ENCODE data around the gene ANO4. TPM values are rescaled to one million over a fixed set of nuclear protein-coding genes. Genes with fewer than 3 reads are reported as not detected.

Gene ANO4
- total and polyA plus RNA-seq, 2 of the 8 experiments (the other 6 are each of a cell fraction or from before 2014, with no cell fraction given) = 1.1 to 3.4 TPM

DNA sequence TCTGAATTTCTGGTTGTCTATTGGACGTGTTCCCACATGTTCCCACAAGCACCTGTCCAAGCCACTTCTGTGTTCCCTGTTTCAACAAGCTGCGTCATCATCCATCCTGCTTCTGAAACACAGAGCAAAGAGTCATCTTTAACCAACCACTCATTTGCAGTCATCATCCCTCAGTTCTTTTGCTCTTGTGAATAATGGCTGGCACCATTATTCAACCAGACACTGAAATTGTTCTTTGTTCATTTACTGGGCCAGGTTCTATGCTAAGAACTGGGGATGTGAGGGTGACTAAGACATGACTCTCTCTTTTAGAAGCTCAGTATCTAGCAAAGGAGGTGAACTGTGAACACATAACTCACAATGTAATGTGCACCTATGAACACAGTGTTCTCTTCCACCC lies 40.7 kb upstream of the ANO4 start:
- no peak overlapping the region for H3K27ac ChIP-seq (ENCODE audit: low read depth, low read length)
- no peak for FAIRE-seq
- no peaks in the 10 kb centered on the region for H3K36me3 ChIP-seq (ENCODE audit: control insufficient read depth in 2 of 4, insufficient read depth in 4 of 4, low read length in 3 of 4)
- H2AFZ ChIP-seq (ENCODE audit: low read length) = no peak overlapping the region
- no peak for DNase-seq (ENCODE audit: low read depth in 1 of 2, low spot score in 2 of 2)
- H3K79me1 ChIP-seq (ENCODE audit: low read depth, low read length) = no peaks in the 10 kb centered on the region; the same call in 1 of the 2 replicates
- H4K8ac ChIP-seq (ENCODE audit: extremely low read depth, insufficient read depth, low read length) = no peak overlapping the region
- no peak overlapping the region for H2BK12ac ChIP-seq (ENCODE audit: low read depth, low read length)
- CTCF ChIA-PET (ENCODE audit: partially characterized antibody) = interaction anchor here (1.3 to 2.1 kb wide), 2 partner anchors 12 to 82 kb away, joined by 4 to 7 read pairs; no protein-coding TSS in a partner anchor
- no peaks in the 10 kb centered on the region for H3K23me2 ChIP-seq (ENCODE audit: low read depth, low read length)
- no peak overlapping the region for H3K18ac ChIP-seq (ENCODE audit: extremely low read depth, low read length)
- H3K23ac ChIP-seq (ENCODE audit: insufficient read length) = no peak overlapping the region
- H3K4ac ChIP-seq (replicated peaks; ENCODE audit: insufficient read length, low read depth, low read length) = no peak overlapping the region
- POLR2A ChIA-PET (ENCODE audit: partially characterized antibody) = interaction anchor here (1.3 kb wide), 1 partner anchor 34 kb away, joined by 3 read pairs; no protein-coding TSS in a partner anchor
- H3K79me2 ChIP-seq (ENCODE audit: control insufficient read depth in 1 of 2, insufficient read depth in 2 of 2, low read length in 2 of 2) = no peaks in the 10 kb centered on the region
- H3K9me3 ChIP-seq (ENCODE audit: insufficient read depth in 2 of 2, low read depth in 1 of 2, low read length in 1 of 2) = peaks cover 6 to 8% of the 10 kb centered on the region in 2 experiments; a peak in 2 of 4 replicates
- H2BK20ac ChIP-seq (ENCODE audit: low read length) = no peak overlapping the region
- H3K56ac ChIP-seq (replicated peaks; ENCODE audit: insufficient read length, low read depth, low read length) = no peak overlapping the region
- no peaks in the 10 kb centered on the region for H3K4me1 ChIP-seq (replicated peaks in 1 of 4; ENCODE audit: control insufficient read depth in 3 of 4, insufficient read depth in 4 of 4, low read length in 3 of 4)
- H2AK5ac ChIP-seq (ENCODE audit: low read depth, low read length) = no peak overlapping the region
- H4K91ac ChIP-seq (replicated peaks; ENCODE audit: insufficient read length, low read length) = no peak overlapping the region
- H3K4me2 ChIP-seq (ENCODE audit: insufficient read depth in 1 of 2, low read depth in 2 of 2, low read length in 2 of 2) = no peak overlapping the region
- no peak overlapping the region for H4K5ac ChIP-seq (ENCODE audit: insufficient read length, low read depth, low read length)
- no peak overlapping the region for H3K4me3 ChIP-seq (ENCODE audit: extremely low read depth in 1 of 4, insufficient read depth in 2 of 4, low read depth in 3 of 4, low read length in 4 of 4)
- H3K27me3 ChIP-seq (replicated peaks in 1 of 4; ENCODE audit: control insufficient read depth in 3 of 4, extremely low read depth in 1 of 4, insufficient read depth in 3 of 4, low read length in 3 of 4) = no peaks in the 10 kb centered on the region
- WGBS, 2 experiments (ENCODE audit: extremely low coverage in 1 of 2, insufficient coverage in 1 of 2, insufficient read length in 1 of 2, insufficient replicate concordance in 2 of 2, low coverage in 1 of 2, low lambda C conversion rate in 2 of 2, missing lambda C conversion rate in 1 of 2) = 87% methylated on average over 2 of the region's 2 CpGs; no CpG with 5 or more reads in 1 of the 2 experiments
- H3K9ac ChIP-seq (replicated peaks in 1 of 4; ENCODE audit: extremely low read depth in 1 of 4, low read depth in 3 of 4, low read length in 3 of 4) = no peak overlapping the region
- H3K14ac ChIP-seq (ENCODE audit: insufficient read length) = no peak overlapping the region
- no peak for TF ChIP-seq FOSL1 (IDR thresholded peaks at IDR 0.05; ENCODE audit: insufficient read depth, low read depth, low read length)
- no peak overlapping the region for H2BK120ac ChIP-seq (replicated peaks; ENCODE audit: low read depth, low read length)
- no peaks in the 10 kb centered on the region for H4K20me1 ChIP-seq (replicated peaks in 1 of 2; ENCODE audit: control insufficient read depth in 1 of 2, insufficient read depth in 2 of 2, low read length in 2 of 2)
- H2BK5ac ChIP-seq (ENCODE audit: low read depth, low read length) = no peak overlapping the region
- H2BK15ac ChIP-seq (ENCODE audit: low read length) = no peak overlapping the region
